Measurements from ENCODE around the gene RNF8.
"Not testable (repeated sequence)": the region's sequence is repeated elsewhere in the genome, so short reads cannot be mapped to it uniquely, and the experiment has no call there.

RNF8 gene

DNA sequence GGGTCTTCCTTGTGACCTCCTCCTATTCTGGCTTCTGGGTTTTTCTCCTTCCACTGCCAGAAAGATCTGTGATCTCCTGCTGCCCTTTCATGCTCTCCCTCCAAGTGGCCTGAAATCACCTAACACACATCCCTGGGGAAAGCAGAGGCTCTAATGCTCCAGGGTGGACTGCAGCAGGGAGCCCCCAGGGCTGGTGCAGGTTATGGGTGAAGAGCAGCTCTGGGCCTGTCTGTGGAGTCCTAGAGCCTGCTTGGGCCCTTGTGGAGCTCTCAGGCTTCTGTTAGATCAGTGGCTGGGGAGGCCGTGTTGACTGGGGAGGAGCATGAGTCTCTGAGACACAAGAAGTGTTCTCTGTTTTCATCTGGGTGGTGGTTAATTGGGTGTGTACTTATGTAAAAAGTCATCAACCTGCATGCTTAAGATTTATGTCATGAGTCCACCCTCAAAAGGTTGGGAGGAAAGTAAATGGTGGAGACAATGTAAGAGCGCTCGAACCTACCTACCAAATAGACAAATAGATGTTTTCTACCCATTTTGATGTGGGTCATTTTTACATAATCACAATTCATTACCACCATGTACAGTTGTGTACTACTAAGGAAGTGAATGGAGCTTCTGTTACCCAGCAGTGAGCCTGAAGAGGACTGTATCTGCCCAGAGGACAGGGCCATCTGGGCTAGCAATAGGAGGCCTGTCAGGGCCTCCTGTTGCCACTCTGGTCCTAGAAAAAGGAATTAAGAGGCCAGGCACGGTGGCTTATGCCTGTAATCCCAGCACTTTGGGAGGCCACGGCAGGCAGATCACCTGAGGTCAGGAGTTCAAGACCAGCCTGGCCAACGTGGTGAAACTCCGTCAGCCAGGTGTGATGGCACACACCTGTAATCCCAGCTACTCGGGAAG is 32.0 kb upstream of the RNF8 start:
- TF ChIP-seq, protein P1, sequence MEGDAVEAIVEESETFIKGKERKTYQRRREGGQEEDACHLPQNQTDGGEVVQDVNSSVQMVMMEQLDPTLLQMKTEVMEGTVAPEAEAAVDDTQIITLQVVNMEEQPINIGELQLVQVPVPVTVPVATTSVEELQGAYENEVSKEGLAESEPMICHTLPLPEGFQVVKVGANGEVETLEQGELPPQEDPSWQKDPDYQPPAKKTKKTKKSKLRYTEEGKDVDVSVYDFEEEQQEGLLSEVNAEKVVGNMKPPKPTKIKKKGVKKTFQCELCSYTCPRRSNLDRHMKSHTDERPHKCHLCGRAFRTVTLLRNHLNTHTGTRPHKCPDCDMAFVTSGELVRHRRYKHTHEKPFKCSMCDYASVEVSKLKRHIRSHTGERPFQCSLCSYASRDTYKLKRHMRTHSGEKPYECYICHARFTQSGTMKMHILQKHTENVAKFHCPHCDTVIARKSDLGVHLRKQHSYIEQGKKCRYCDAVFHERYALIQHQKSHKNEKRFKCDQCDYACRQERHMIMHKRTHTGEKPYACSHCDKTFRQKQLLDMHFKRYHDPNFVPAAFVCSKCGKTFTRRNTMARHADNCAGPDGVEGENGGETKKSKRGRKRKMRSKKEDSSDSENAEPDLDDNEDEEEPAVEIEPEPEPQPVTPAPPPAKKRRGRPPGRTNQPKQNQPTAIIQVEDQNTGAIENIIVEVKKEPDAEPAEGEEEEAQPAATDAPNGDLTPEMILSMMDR (IDR thresholded peaks at IDR 0.05; ENCODE audit: control insufficient read depth, extremely low read depth, insufficient read depth) = no peak
- no peak overlapping the region for H3K4me3 ChIP-seq (ENCODE audit: low read depth, low read length)
- no peak for DNase-seq (ENCODE audit: low read depth)

DNA sequence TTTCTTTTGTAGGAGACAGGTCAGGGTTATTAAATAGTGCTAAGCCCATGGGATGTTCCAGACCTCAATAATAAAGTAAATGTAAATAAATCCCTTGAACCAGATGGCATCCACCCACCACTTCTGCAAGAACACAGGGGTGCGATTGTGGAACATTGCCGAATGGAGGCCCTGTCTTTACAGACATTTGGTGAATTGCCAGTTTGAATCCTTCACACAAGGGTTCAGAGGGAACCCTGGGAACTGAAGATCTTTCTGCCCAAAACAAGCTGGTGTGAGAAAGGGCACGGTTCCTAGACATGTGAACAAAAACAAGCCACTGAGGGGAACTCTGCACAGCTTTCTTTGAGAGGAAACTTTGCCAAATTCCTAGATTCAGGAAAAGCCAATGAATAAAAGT is 30.2 kb upstream of the RNF8 start:
- no peak for DNase-seq (ENCODE audit: low read depth)
- TF ChIP-seq, protein P1 (IDR thresholded peaks at IDR 0.05; ENCODE audit: control insufficient read depth, extremely low read depth, insufficient read depth) = no peak
- no peak overlapping the region for H3K4me3 ChIP-seq (ENCODE audit: low read depth, low read length)

DNA sequence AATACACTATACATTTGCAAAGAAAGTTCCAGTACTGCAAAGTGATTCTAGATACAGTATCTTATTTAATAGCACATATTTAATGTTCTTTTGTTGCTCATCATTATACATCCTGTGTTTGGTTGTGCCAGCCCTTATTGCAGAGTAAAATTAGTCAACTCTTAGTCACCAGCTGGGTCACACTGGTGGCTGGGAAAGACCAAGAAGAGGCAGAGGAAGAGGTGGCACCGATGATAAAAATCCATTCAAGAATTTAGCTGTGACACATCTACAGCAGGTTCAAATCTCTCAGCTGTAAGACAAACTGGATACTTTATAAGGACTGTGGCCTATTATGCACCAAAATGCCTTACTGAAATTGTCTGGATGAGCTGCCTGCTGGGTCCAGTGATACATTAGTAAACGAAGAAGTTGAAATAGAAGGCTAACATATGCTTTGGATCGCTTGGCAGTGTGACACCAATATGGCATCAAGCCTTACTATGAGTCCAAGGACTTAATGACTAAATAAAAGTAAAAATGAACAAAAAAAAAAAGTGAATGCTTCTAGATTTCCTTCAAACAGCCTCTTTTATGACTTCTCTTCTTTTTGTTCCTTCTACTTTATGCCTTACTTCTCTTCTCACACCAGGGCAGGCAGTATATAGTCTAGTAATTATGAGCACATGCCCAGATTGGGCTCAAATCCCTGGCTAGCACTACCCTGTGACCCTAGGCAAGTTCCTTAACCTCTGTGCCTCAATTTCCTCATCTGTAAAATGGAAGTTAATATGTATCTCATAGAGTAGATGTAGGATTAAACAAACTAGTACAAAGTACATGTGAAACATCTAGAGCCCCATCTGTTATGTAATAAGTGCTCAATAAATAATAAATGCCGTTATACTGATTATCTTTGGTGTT is 29.4 kb upstream of the RNF8 start:
- DNase-seq (ENCODE audit: low read depth) = no peak
- TF ChIP-seq, protein P1 (IDR thresholded peaks at IDR 0.05; ENCODE audit: control insufficient read depth, extremely low read depth, insufficient read depth) = no peak
- no peak overlapping the region for H3K4me3 ChIP-seq (ENCODE audit: low read depth, low read length)

DNA sequence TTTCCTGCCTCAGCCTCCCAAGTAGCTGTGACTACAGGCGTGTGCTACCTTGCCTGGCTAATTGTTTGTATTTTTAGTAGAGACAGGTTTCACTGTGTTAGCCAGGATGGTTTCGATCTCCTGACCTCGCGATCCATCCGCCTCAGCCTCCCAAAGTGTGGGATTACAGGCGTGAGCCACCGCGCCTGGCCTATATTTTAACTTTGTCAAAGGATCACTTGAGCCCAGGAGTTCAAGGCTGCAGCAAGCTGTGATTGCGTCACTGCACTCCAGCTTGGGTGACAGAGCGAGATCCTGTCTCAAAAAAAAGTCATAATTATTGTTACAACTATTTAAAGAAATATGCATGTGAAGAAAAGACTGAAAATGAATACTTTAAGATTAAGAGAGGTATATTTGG is 23.4 kb upstream of the RNF8 start:
- not testable (repeated sequence) for DNase-seq (ENCODE audit: low read depth); H3K4me3 ChIP-seq (ENCODE audit: low read depth, low read length)

DNA sequence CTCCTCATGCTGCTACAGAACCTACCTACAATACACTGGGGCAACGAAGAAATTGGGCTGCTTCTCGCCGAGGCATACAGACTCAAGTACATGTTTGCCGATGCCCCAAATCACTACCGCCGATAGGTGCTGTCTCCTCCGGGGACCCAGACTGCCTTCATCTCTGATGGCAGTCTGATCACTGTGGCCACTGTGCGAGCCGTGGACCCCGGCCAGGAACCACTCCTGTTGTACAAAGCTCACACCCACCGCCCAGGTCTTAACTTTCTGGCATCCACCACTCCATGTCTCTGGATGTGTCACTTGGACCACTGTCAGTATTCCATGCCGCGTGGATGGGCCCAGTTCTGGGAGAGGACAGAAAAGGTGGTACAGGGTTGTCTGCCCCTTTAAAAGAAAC is 22.7 kb upstream of the RNF8 start:
- no peak overlapping the region for H3K4me3 ChIP-seq (ENCODE audit: low read depth, low read length)
- DNase-seq (ENCODE audit: low read depth) = no peak
- TF ChIP-seq, protein P1 (IDR thresholded peaks at IDR 0.05; ENCODE audit: control insufficient read depth, extremely low read depth, insufficient read depth) = no peak

DNA sequence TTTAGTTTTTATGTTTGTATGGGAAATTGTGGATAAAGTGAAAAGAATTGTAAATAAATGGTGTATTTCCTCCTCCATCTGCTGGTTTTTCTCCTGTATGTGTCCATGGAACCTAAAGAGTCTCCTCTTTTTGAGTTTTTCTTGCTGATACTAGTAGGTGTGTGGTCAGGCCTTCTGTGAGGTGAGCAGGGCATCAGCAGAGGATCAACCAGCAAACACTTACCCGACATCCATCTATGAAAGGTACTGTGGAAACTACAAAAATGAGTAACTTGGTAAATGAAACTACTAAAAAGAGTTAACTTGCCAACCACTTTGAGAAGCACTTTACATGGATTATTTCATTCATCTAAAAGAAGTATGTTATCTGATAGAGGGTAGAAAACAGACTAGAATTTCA is 20.9 kb upstream of the RNF8 start:
- TF ChIP-seq, protein P1 (IDR thresholded peaks at IDR 0.05; ENCODE audit: control insufficient read depth, extremely low read depth, insufficient read depth) = no peak
- no peak overlapping the region for H3K4me3 ChIP-seq (ENCODE audit: low read depth, low read length)
- DNase-seq (ENCODE audit: low read depth) = no peak

DNA sequence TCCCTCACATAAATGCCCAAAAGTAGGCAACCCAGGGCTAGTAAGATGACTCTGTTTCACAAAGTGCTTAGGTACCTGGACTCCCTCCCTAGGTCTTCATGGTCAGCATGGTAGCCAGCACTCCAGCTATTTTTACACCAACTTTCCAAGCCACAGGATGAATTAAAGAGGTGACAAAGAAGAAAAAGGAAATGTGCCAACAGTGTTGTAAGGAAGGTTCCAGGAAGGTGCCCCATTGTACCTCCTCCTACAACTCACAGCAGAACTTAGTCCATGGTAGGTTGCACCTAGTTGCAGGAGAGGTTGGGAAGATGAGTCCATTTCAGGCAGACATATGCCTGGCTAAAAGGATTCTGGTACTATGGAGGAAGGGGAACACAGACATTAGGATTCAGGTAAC is 19.7 kb upstream of the RNF8 start:
- no peak for DNase-seq (ENCODE audit: low read depth)
- TF ChIP-seq, protein P1 (IDR thresholded peaks at IDR 0.05; ENCODE audit: control insufficient read depth, extremely low read depth, insufficient read depth) = no peak
- no peak overlapping the region for H3K4me3 ChIP-seq (ENCODE audit: low read depth, low read length)

DNA sequence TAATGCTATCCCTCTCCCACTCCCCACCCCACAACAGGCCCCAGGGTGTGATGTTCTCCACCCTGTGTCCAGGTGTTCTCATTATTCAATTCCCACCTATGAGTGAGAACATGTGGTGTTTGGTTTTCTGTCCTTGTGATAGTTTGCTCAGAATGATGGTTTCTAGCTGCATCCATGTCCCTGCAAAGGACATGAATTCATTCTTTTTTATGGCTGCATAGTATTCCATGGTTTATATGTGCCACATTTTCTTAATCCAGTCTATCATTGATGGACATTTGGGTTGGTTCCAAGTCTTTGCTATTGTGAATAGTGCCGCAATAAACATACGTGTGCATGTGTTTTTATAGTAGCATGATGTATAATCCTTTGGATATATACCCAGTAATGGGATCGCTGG is 15.5 kb upstream of the RNF8 start:
- H3K4me3 ChIP-seq (ENCODE audit: low read depth, low read length) = not testable (repeated sequence)

More for the DNA sequence above, 15.5 kb upstream of the RNF8 start:
- not testable (repeated sequence) for DNase-seq (ENCODE audit: low read depth)
